MM.1S (cell line): Measurements from ENCODE around the gene NYAP2.

Experiments
- DNase-seq: peaks from one replicate; pipeline ENCODE4 v3.0.0-alpha.2; 2015
- H2AFZ ChIP-seq: fragments of 300-600 bp; sonication (generic); 2 replicates; pipeline ENCODE4 v1.6.0; 2016; ENCODE audit warnings: antibody characterized with exemption, low read length
- H3F3A ChIP-seq: fragments of 300-600 bp; sonication (generic); 2 replicates; pipeline ENCODE4 v1.6.1; 2016; ENCODE audit warnings: mild to moderate bottlenecking, antibody characterized with exemption, low read length, moderate library complexity, mixed read lengths; ENCODE audit not compliant: insufficient read depth
- H3K27ac ChIP-seq: fragments of 300-600 bp; sonication (generic); 2 replicates; pipeline ENCODE4 v1.5.1; 2016; ENCODE audit warnings: mild to moderate bottlenecking, low read length
- H3K27me3 ChIP-seq: fragments of 300-600 bp; sonication (generic); replicated peaks from 2 replicates; pipeline ENCODE4 v1.6.0; 2016; ENCODE audit warnings: low read length; ENCODE audit not compliant: insufficient read depth
- H3K36me3 ChIP-seq: fragments of 300-600 bp; sonication (generic); replicated peaks from 2 replicates; pipeline ENCODE4 v1.6.1; 2016; ENCODE audit warnings: mild to moderate bottlenecking, low read length, mixed read lengths; ENCODE audit not compliant: insufficient read depth
- H3K4me1 ChIP-seq: fragments of 300-600 bp; sonication (generic); 2 replicates; pipeline ENCODE4 v1.6.1; 2016; ENCODE audit warnings: low read length, mixed read lengths
- H3K4me2 ChIP-seq: fragments of 300-600 bp; sonication (generic); 2 replicates; pipeline ENCODE4 v1.6.0; 2016; ENCODE audit warnings: low read depth, low read length
- H3K4me3 ChIP-seq: fragments of 300-600 bp; sonication (generic); 2 replicates; pipeline ENCODE4 v1.5.1; 2016; ENCODE audit warnings: low read length, mixed read lengths
- H3K79me2 ChIP-seq: fragments of 300-600 bp; sonication (generic); 2 replicates; pipeline ENCODE4 v1.6.1; 2016; ENCODE audit warnings: mixed run types, low read length, mixed read lengths
- H3K9ac ChIP-seq: fragments of 300-600 bp; sonication (generic); 2 replicates; pipeline ENCODE4 v1.6.1; 2016; ENCODE audit warnings: low read length, mixed read lengths
- H3K9me2 ChIP-seq: fragments of 300-600 bp; sonication (generic); replicated peaks from 2 replicates; pipeline ENCODE4 v1.6.1; 2016; ENCODE audit warnings: mild to moderate bottlenecking, low read length, mixed read lengths; ENCODE audit not compliant: insufficient read depth
- H3K9me3 ChIP-seq: fragments of 300-600 bp; sonication (generic); replicated peaks from 2 replicates; pipeline ENCODE4 v1.6.1; 2016; ENCODE audit warnings: mild to moderate bottlenecking, low read length, mixed read lengths; ENCODE audit not compliant: insufficient read depth
- H4K20me1 ChIP-seq: fragments of 300-600 bp; sonication (generic); 2 replicates; pipeline ENCODE4 v1.6.1; 2016; ENCODE audit warnings: mild to moderate bottlenecking, low read length, moderate library complexity, mixed read lengths; ENCODE audit not compliant: insufficient read depth
- CTCF ChIP-seq: fragments of 300-600 bp; sonication (generic); IDR thresholded peaks from 2 replicates; pipeline ENCODE4 v1.5.1; 2016; ENCODE audit warnings: antibody characterized with exemption, low read length, mixed read lengths
- EZH2 ChIP-seq: fragments of 300-600 bp; sonication (generic); optimal IDR thresholded peaks from 2 replicates; pipeline ENCODE3; 2017; ENCODE audit warnings: low read depth, mild to moderate bottlenecking, antibody characterized with exemption, low read length, mixed read lengths
- EZH2phosphoT487 ChIP-seq: fragments of 300-600 bp; sonication (generic); IDR thresholded peaks from 2 replicates; pipeline ENCODE4 v1.6.1; 2018; ENCODE audit warnings: antibody characterized with exemption, low read length

NYAP2 gene

GRCh38 chr2:225411452-225411851 is 11.9 kb downstream of the NYAP2 start:
- no peaks in the 10 kb centered on the region for H3F3A ChIP-seq
- no peaks in the 10 kb centered on the region for H3K9me2 ChIP-seq
- H2AFZ ChIP-seq = no peak overlapping the region
- no peak for DNase-seq
- no peaks in the 10 kb centered on the region for H3K4me1 ChIP-seq
- no peak overlapping the region for H3K9ac ChIP-seq
- H3K79me2 ChIP-seq = no peaks in the 10 kb centered on the region
- no peak overlapping the region for H3K4me2 ChIP-seq
- no peak overlapping the region for H3K4me3 ChIP-seq
- no peaks in the 10 kb centered on the region for H3K27me3 ChIP-seq
- H3K36me3 ChIP-seq = no peaks in the 10 kb centered on the region
- TF ChIP-seq CTCF (no peak), EZH2 (no peak), EZH2phosphoT487 (no peak)
- no peak overlapping the region for H3K27ac ChIP-seq
- no peaks in the 10 kb centered on the region for H3K9me3 ChIP-seq
- H4K20me1 ChIP-seq = no peaks in the 10 kb centered on the region

GRCh38 chr2:225413786-225414185 is 14.3 kb downstream of the NYAP2 start:
- no peaks in the 10 kb centered on the region for H3K27me3 ChIP-seq
- H3K9me2 ChIP-seq = no peaks in the 10 kb centered on the region
- H3K4me2 ChIP-seq = no peak overlapping the region
- H3K36me3 ChIP-seq = no peaks in the 10 kb centered on the region
- H3K27ac ChIP-seq = no peak overlapping the region
- no peaks in the 10 kb centered on the region for H3K79me2 ChIP-seq
- no peaks in the 10 kb centered on the region for H3K9me3 ChIP-seq
- H4K20me1 ChIP-seq = no peaks in the 10 kb centered on the region
- no peaks in the 10 kb centered on the region for H3F3A ChIP-seq
- no peak for DNase-seq
- H3K4me3 ChIP-seq = no peak overlapping the region
- H3K9ac ChIP-seq = no peak overlapping the region
- H3K4me1 ChIP-seq = no peaks in the 10 kb centered on the region
- H2AFZ ChIP-seq = no peak overlapping the region
- TF ChIP-seq CTCF (no peak), EZH2 (no peak), EZH2phosphoT487 (no peak)

GRCh38 chr2:225414902-225415301 is 15.4 kb downstream of the NYAP2 start:
- H3K4me1 ChIP-seq = no peaks in the 10 kb centered on the region
- H3K4me3 ChIP-seq = no peak overlapping the region
- no peaks in the 10 kb centered on the region for H4K20me1 ChIP-seq
- H3F3A ChIP-seq = no peaks in the 10 kb centered on the region
- H3K79me2 ChIP-seq = no peaks in the 10 kb centered on the region
- TF ChIP-seq EZH2phosphoT487 (no peak), CTCF (no peak), EZH2 (no peak)
- no peaks in the 10 kb centered on the region for H3K36me3 ChIP-seq
- H3K9me3 ChIP-seq = no peaks in the 10 kb centered on the region
- no peaks in the 10 kb centered on the region for H3K9me2 ChIP-seq
- H3K9ac ChIP-seq = no peak overlapping the region
- no peak overlapping the region for H3K27ac ChIP-seq
- no peak overlapping the region for H3K4me2 ChIP-seq
- no peak overlapping the region for H2AFZ ChIP-seq
- H3K27me3 ChIP-seq = no peaks in the 10 kb centered on the region
- no peak for DNase-seq

- TF ChIP-seq EZH2phosphoT487 (no peak), EZH2 (no peak)
- H3K36me3 ChIP-seq = no peaks in the 10 kb centered on the region
- H3K9ac ChIP-seq = no peak overlapping the region
- H3K4me1 ChIP-seq = no peaks in the 10 kb centered on the region
- no peaks in the 10 kb centered on the region for H3K9me3 ChIP-seq
- DNase-seq = no peak
- no peaks in the 10 kb centered on the region for H3K27me3 ChIP-seq
- H3F3A ChIP-seq = no peaks in the 10 kb centered on the region
- H3K27ac ChIP-seq = no peak overlapping the region
- no peaks in the 10 kb centered on the region for H3K79me2 ChIP-seq
- H2AFZ ChIP-seq = no peak overlapping the region
- no peaks in the 10 kb centered on the region for H4K20me1 ChIP-seq
- H3K4me3 ChIP-seq = no peak overlapping the region
- H3K9me2 ChIP-seq = no peaks in the 10 kb centered on the region
- H3K4me2 ChIP-seq = no peak overlapping the region
These were observed 15.8 kb downstream of the NYAP2 start for GRCh38 chr2:225415341-225415740.
